ENCODE data around the gene SNX25. TPM values are rescaled to one million over a fixed set of nuclear protein-coding genes. Genes with fewer than 3 reads are reported as not detected.
"Not testable (repeated sequence)": the region's sequence is repeated elsewhere in the genome, so short reads cannot be mapped to it uniquely, and the experiment has no call there.

SNX25 gene
- total and polyA plus RNA-seq, 5 donors: 10.5 to 19.9 (median 19.3) TPM

DNA sequence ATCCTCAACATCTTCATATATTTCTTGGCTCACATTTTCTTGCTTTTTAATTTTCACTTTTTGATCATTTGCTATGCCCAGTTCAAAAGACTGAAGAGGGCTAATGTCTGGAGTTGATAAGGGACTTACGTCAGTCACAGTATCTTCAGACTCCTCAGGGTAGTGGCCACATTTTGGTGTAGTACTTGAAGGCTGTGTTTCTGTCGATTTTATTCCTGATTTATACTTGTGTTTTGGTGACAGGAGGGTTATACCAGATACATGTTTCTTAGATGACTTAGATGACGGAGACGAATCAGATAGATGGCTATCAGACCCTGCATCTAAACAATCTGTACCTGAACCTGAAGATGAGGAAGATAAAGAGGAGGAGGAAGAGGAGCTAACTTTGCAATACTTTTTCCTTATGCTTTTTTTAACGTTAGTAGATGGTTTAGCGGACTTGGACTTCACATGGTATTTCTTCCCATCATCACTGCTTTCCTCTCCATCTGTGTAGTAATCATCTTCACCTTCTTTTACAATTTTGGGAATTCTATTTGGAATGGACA lies 19.0 kb upstream of the SNX25 start:
- no peak overlapping the region for H3K4me3 ChIP-seq (ENCODE audit: low read length)
- intact Hi-C loops (cut with DNase I): no loop called here
- WGBS: 88% methylated on average over 6 of the region's 6 CpGs
- DNase-seq (no peak), ATAC-seq (no peak)
- peaks cover 1% of the 10 kb centered on the region for H3K4me1 ChIP-seq (ENCODE audit: control insufficient read depth, insufficient read depth, low read length)
- no peaks in the 10 kb centered on the region for H3K27me3 ChIP-seq (ENCODE audit: control insufficient read depth, insufficient read depth)
- no peaks in the 10 kb centered on the region for H3K9me3 ChIP-seq (ENCODE audit: control insufficient read depth, low read length)
- H3K27ac ChIP-seq (ENCODE audit: low read length): no peak overlapping the region

GRCh38 chr4:185192059-185192458 lies 17.3 kb upstream of the SNX25 start:
- no peak for DNase-seq
- intact Hi-C loops (cut with DNase I): no loop called here
- H3K27me3 ChIP-seq (ENCODE audit: control insufficient read depth, insufficient read depth): no peaks in the 10 kb centered on the region

DNA sequence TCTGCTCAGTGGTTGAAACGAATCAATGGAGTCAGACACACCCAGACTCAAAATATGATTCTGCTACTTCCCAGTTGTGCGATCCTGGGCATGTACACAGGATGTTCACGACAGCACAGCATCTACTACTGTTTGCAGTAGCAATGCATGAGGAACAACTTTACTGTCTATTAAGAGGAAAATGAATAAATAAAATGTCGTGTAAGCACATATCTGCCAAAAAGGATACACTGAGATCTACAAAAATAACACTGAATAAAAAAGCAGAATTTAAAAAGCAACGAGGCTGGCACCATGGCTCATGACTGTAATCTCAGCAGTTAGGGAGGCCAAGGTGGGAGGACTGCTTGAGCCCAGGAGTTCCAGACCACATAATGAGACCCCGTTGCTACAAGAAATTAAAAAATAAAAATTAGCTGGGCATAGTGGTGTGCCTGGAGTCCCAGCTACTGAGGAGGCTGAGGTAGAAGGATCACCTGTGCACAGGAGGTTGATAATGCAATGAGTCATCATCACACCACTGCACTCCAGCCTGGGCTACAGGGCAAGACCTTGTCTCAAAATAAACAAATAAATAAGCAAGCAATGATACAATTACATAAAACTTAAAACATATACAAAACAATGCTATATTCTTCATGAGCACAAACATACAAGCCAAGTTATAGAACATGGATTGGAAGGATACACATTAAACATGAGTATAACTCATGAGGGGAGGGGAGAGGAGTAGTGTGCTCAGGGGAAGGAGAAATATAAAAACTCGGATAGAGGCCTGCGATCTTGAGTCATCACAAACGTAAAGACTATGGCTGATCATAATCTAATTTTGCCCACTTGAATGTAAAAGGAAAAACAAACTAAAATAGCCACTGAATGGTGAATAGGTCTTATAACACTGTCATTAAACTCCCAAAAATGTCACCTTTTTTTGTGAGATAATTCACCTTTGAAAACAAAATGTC lies 14.2 kb upstream of the SNX25 start:
- H3K27me3 ChIP-seq (ENCODE audit: control insufficient read depth, insufficient read depth): no peaks in the 10 kb centered on the region
- no peak for ATAC-seq
- WGBS: 72% methylated on average over 9 of the region's 9 CpGs
- no peaks in the 10 kb centered on the region for H3K9me3 ChIP-seq (ENCODE audit: control insufficient read depth, low read length)
- H3K27ac ChIP-seq (ENCODE audit: low read length): no peak overlapping the region
- intact Hi-C loops (cut with DNase I): no loop called here
- no peak for DNase-seq
- no peak overlapping the region for H3K4me3 ChIP-seq (ENCODE audit: low read length)
- H3K4me1 ChIP-seq (ENCODE audit: control insufficient read depth, insufficient read depth, low read length): peaks cover 1% of the 10 kb centered on the region

More at GRCh38 chr4:185192059-185192458, 17.3 kb upstream of the SNX25 start:
- H3K9me3 ChIP-seq (ENCODE audit: control insufficient read depth, low read length): no peaks in the 10 kb centered on the region
- WGBS: 81% methylated on average over 1 of the region's 1 CpG
- peaks cover 1% of the 10 kb centered on the region for H3K4me1 ChIP-seq (ENCODE audit: control insufficient read depth, insufficient read depth, low read length)
- no peak overlapping the region for H3K4me3 ChIP-seq (ENCODE audit: low read length)
- H3K27ac ChIP-seq (ENCODE audit: low read length): no peak overlapping the region
- ATAC-seq: no peak

- Histone ChIP-seq H3K4me1 (ENCODE audit: control insufficient read depth, insufficient read depth, low read length) (peaks cover 1% of the 10 kb centered on the region), H3K4me3 (ENCODE audit: low read length) (no peak overlapping the region), H3K27me3 (ENCODE audit: control insufficient read depth, insufficient read depth) (no peaks in the 10 kb centered on the region), H3K27ac (ENCODE audit: low read length) (no peak overlapping the region), H3K9me3 (ENCODE audit: control insufficient read depth, low read length) (no peaks in the 10 kb centered on the region)
- DNase-seq: no peak
- ATAC-seq: no peak
- intact Hi-C loops (cut with DNase I): no loop called here
- 97% methylated on average over 2 of the region's 2 CpGs for WGBS
These were observed 13.0 kb upstream of the SNX25 start for GRCh38 chr4:185196437-185196836.

DNA sequence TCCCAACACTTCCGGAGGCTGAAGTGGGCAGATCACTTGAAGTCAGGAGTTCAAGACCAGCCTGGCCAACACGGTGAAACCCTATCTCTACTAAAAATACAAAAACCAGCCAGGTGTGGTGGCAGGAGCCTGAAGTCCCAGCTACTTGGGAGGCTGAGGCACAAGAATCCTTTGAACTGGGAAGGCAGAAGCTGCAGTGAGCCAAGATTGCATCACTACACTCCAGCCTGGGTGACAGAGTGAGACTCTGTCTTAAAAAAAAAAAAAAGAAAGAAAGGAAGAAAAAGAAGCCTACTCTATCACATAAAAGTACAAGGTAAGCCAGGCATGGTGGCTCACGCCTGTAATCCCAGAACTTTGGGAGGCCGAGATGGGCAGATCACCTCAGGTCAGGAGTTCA lies 11.2 kb upstream of the SNX25 start:
- 96% methylated on average over 4 of the region's 4 CpGs for WGBS
- ATAC-seq; H3K4me1 ChIP-seq (ENCODE audit: control insufficient read depth, insufficient read depth, low read length); H3K4me3 ChIP-seq (ENCODE audit: low read length); H3K27ac ChIP-seq (ENCODE audit: low read length); H3K27me3 ChIP-seq (ENCODE audit: control insufficient read depth, insufficient read depth); H3K9me3 ChIP-seq (ENCODE audit: control insufficient read depth, low read length); DNase-seq; intact Hi-C loops (cut with DNase I): not testable (repeated sequence)

DNA sequence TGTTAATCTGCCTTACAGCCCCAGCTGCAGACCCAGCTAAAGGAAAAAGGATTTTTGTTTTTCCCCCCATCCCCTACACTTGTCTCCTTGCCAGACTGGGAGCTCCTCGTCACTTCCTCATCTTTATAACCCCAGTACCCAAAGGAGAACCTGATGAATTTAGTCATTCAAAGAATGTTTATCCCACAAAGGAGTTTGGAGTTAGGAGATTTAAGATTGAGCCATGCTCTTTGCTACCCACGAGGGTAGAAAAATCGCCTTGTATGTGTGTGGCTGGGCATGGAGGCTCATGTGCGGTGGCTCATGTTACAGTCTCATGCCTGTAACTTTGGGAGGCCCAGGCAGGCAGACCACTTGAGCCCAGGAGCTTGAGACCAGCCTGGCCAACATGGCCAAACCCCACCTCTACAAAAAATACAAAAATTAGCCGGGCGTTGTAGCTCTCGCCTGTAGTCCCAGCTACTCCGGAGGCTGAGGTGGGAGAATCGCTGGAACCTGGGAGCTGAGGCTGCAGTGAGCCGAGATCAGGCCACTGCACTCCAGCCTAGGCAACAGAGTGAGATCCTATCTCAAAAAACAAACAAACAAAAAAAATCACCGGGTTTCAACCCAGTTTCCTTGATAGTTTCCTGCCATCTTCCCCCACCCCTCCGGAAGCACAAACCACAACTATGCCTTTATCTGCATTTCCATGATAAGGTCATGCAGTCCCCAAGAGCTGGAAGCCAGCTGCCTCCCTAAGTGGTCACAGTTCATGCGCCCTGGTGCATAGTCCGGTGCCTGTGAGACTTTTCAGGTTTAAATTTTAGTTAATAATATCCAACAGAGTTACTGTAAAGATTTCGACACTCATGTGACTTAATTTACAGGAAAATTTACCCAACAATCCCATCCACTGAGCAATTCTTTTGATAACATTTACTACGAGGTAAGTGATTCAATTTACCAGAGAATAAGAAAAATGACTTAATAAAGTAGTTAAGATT lies 7.1 kb upstream of the SNX25 start:
- 39% methylated on average over 16 of the region's 16 CpGs for WGBS
- no peak overlapping the region for H3K4me3 ChIP-seq (ENCODE audit: low read length)
- intact Hi-C loops (cut with DNase I): loop anchor here in 1 of 4 donors (10.0 kb wide), 1 partner anchor 103 kb away; no protein-coding TSS in a partner anchor

GRCh38 chr4:185202984-185203485 lies 6.4 kb upstream of the SNX25 start:
- no peaks in the 10 kb centered on the region for H3K27me3 ChIP-seq (ENCODE audit: control insufficient read depth, insufficient read depth)
- intact Hi-C loops (cut with DNase I): loop anchor here in 1 of 4 donors (10.0 kb wide), 1 partner anchor 102 kb away; no protein-coding TSS in a partner anchor
- peaks cover 8% of the 10 kb centered on the region for H3K4me1 ChIP-seq (ENCODE audit: control insufficient read depth, insufficient read depth, low read length)
- H3K4me3 ChIP-seq (ENCODE audit: low read length): peak overlapping the region; percentile 88
- 67% methylated on average over 8 of the region's 8 CpGs for WGBS
- ATAC-seq (peak in 1 of 2 donors; percentile 2), DNase-seq (peak in 1 of 3 donors; percentile 49)
- peak overlapping the region; percentile 88 for H3K27ac ChIP-seq (ENCODE audit: low read length)
- no peaks in the 10 kb centered on the region for H3K9me3 ChIP-seq (ENCODE audit: control insufficient read depth, low read length)

More for the DNA sequence above, 7.1 kb upstream of the SNX25 start:
- H3K27me3 ChIP-seq (ENCODE audit: control insufficient read depth, insufficient read depth): no peaks in the 10 kb centered on the region
- H3K9me3 ChIP-seq (ENCODE audit: control insufficient read depth, low read length): no peaks in the 10 kb centered on the region
- H3K27ac ChIP-seq (ENCODE audit: low read length): peak overlapping the region; percentile 79
- ATAC-seq (peak in 1 of 2 donors; percentile 46), DNase-seq (no peak)
- peaks cover 8% of the 10 kb centered on the region for H3K4me1 ChIP-seq (ENCODE audit: control insufficient read depth, insufficient read depth, low read length)

DNA sequence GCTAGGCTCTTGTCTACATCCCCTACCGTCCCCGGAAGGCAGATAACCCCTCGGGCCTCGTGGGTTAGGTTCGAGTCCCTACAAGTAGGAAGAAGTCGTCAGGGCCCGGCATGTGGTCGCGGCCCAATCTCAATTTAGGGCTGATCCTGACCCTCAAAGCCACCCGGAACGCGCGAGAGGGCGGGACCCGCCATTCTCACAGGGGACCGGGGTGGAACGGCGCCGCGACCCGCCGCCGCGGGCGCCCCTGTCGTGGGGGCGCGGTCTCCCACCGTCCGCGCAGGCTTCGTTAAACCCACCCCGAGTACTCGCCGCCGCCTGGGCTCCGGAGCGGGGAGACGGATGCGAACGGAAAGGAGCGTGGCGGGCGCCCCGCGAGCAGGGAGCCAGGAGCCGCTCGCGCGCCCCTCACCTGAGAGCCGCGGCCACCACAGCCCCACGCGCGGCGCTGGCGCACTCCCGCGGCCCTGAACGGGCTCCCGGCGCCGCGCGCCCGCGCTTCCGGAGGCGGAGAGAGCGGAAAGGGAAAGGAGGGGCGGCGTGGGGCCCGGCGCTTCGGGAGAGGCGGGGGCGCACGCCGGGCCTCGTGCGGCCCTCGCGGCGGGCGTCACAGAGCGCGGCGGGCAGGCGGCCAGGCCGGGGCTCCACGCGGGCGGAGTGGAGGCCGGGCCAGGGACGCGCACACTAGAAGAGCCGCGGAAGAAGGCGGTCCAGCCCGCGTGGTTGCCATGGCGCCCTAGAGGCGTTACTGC lies 5.7 kb upstream of the SNX25 start, which contains the start of gene CFAP97:
CFAP97 (minus strand) TSS at position 515 of the 752 bp plus-strand sequence. CDS start 12,804 bp downstream, outside the sequence.
- H3K4me1 ChIP-seq (ENCODE audit: control insufficient read depth, insufficient read depth, low read length): peaks cover 8% of the 10 kb centered on the region
- H3K27ac ChIP-seq (ENCODE audit: low read length): peak within 1 kb of the TSS; percentile 88
- intact Hi-C loops (cut with DNase I): loop anchor here in 1 of 4 donors (10.0 kb wide), 1 partner anchor 101 kb away; no protein-coding TSS in a partner anchor
- peak; percentile 94 to 96 for ATAC-seq
- H3K9me3 ChIP-seq (ENCODE audit: control insufficient read depth, low read length): no peaks in the 10 kb centered on the region
- H3K27me3 ChIP-seq (ENCODE audit: control insufficient read depth, insufficient read depth): no peaks in the 10 kb centered on the region
- peak; percentile 96 to 98 (median 97) for DNase-seq
- H3K4me3 ChIP-seq (ENCODE audit: low read length): peak within 1 kb of the TSS; percentile 88
- whole genome bisulfite sequencing: under 1% methylated on average over 103 of the region's 103 CpGs

DNA sequence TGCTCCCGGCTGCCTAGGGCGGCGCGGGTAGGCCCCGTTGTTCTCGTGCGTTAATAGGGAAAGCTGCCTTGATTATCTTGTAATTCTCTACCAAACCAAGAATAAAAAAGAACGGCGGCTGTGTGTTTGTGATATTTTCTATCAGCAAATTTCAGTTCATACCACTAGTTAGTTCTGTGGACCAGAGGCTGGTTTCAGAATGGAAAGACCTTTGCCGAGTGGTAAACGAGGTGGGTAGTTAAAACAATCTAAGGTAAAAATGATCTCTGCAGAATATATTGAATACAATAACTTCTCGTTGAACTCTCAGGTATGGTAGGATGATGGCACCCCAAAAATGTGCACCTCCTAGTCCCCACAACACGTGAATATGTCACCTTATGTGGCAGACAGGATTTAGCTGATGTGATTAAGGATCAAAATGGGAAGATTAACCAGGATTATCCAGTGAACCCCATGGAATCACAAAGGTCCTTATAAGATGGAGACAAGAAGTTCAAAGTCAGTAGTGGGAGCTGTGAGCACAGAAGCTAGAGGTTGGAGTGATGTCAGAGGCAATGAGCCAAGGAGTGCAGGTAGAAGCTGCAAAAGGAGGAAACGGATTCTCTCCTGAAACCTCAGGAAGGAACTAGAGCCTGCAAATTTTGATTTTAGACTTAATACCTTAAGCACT lies 5.0 kb upstream of the SNX25 start:
- intact Hi-C loops (cut with DNase I): loop anchor here in 1 of 4 donors (10.0 kb wide), 1 partner anchor 100 kb away; no protein-coding TSS in a partner anchor
- Histone ChIP-seq H3K4me1 (ENCODE audit: control insufficient read depth, insufficient read depth, low read length) (peaks cover 8% of the 10 kb centered on the region), H3K27me3 (ENCODE audit: control insufficient read depth, insufficient read depth) (no peaks in the 10 kb centered on the region), H3K27ac (ENCODE audit: low read length) (peak overlapping the region; percentile 88), H3K9me3 (ENCODE audit: control insufficient read depth, low read length) (no peaks in the 10 kb centered on the region), H3K4me3 (ENCODE audit: low read length) (peak overlapping the region; percentile 88)
- 6% methylated on average over 14 of the region's 14 CpGs for WGBS
- no peak for ATAC-seq
- no peak for DNase-seq

Data from right cardiac atrium (tissue), 5 donors.